Putamen (tissue), 1 donor: ENCODE measurements around the gene MAN1A2.
"Not testable (repeated sequence)": the region's sequence is repeated elsewhere in the genome, so short reads cannot be mapped to it uniquely, and the experiment has no call there.

Source experiments
- DNase-seq: peaks from one replicate; pipeline ENCODE4 v3.0.0-alpha.2; 2016; ENCODE audit warnings: low spot score

The MAN1A2 gene

DNA sequence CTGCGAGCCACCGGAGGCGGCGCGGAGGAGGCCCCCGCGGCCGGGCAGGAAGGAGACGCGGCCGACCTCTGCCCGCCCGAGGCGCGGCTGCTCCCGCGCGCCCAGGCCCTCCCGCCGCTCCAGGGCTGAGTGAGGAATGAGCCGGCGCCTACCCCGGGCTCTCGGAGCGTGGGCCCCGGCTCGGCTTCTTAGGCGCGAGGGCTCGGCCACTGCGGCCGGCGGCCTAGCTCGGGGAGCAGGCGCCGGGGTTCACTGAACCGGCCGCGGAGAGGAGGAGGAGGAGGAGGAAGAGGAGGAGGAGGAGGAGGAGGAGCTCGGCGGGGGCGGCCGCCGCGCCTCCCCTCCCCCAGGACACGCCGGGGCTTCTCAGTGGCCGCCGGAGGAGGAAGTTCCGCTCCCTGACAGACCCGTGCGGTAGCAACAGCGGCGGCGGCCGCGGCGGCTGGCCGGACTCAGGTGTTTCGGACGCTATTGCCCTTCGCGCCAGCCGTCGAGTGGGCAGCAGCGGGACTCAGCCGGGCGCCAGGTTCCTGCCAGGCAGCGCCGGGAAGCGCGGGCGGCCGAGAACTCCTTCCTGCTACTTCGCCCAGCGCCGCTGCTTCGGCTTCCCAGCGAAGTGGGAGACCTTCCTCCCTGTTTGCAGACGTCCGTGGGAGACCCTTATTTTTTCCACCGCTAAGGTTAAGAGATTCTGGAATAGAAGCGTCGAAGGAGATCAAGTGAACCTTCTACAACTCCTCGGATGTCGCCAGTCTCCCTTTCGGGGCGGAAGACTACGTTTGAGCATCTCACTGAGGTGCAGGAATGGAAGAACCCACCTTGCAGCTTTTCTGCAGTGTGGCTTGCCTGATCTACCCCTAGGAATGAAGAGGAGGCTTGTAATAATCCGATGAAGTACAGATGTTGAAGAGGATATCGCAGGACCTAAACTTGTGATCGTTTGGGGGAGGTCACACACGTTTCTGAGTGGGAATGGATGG, at the start of gene MAN1A2:
MAN1A2 (plus strand) TSS at position 404 of the 980 bp plus-strand sequence. CDS start 735 bp downstream, outside the sequence.
- peak; percentile 84 for DNase-seq

DNA sequence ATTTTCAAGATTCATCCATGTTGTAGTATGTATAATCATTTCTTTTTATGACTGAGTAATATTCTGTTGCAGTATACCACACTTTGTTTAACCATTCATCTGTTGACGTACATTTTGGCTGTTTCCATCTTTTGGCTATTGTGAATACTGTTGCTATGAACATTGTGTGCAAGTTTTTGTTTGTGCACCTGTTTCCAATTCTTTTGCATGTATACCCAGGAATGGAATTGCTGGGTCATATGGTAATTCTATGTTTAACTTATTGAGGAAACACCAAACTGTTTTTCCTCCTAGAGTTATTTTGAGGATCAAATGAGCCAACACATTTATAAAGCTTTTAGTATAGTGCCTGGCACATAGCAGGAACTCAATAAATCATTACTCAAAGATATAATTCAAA, 49.2 kb upstream of the MAN1A2 start:
- no peak for DNase-seq

DNA sequence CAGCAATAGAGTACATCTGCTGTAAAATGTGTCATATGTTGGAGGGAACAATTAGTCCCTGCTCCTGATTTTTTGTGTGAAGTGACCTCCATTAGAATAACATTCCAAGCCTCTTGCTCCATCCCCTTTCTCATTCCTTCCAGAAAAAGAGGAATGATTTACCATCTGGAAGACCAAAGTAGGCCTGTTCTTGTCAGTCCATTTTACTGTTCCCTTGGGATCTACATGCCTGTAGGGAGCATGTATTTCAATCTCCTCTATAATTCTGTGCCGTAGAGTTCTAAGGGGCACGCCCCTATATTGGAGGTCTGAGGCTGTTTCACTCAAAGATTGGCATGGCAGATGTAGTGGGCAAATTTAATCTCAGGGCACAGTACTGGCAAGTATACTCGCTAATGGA, 48.8 kb upstream of the MAN1A2 start:
- no peak for DNase-seq

DNA sequence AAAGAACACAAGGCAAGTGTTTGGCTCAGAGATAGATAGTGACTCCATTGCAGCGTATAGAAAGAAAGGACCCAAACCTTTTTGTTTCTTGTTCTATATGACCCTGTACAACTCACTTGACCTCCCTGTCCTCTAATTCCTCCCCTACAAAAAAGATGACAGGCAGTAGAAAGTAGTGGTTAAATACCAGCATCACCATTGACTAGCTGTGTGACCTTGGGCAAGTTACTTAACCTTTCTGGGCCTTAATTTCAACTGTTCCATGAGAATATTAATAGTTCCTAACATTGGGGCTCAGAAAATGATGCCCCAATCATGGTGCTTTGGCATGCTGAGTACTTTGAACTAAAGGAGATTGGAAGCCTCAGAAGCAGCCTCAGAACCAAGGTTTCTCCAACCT, 46.7 kb upstream of the MAN1A2 start:
- DNase-seq, result no peak

DNA sequence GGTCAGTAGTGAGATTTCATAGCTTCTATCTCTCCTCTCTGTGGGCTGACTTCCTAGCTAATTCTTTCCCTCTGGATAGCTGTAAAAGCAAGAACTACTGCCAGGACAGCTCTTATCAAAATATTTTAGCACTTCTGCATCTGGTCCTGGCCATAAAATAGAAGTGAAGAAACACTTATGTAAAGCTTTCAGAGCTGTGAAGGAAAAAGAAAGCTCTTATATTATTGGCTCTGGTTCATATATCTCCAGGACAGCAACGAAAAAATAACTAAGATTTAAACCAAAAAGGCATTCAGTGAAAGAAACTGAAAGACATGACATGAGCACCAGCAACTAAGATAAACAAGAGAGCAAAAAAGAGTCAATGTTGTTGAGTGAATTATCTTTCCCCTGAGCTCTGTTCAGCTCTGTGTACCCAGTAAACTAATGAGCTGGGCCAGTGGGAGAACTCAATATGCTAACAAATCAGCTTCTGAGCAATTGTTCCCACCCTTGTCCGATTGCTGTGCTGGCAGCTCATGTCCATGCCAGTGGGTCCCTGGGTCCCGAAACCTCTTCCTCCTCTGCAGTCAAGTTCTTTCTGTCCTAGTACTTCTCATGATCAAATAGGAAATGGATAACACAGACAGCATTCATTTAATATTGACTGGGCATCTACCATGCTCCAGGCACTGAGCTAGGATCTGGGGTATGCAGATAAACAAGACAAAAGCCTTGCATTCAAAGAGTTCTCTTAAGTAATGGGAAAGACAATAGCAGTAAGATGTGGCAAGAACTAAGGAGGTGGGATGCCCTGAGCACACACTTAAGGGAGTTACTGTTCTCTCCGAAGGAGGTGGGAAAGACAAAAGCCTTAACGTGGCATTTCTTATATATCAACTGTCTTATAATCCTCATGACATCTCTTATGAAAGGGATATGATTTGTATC, 45.3 kb upstream of the MAN1A2 start:
- DNase-seq, result no peak

DNA sequence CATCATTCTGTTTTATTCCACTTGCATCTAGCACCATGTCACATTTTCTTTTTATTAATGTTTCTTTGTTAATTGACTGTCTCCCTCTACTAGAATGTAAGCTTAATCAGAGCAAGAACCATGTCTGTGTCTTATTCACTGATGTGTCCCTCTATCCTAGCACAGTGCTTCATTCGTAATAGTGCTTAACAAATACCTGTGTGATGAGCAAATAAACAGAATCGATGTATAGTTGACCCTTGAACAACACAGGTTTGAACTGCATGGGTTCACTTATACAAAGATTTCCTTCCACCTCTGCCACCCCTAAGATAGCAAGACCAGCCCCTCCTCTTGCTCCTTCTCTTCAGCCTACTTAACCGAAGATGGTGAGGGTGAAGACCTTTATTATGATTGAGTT, 42.9 kb upstream of the MAN1A2 start:
- DNase-seq, result no peak

DNA sequence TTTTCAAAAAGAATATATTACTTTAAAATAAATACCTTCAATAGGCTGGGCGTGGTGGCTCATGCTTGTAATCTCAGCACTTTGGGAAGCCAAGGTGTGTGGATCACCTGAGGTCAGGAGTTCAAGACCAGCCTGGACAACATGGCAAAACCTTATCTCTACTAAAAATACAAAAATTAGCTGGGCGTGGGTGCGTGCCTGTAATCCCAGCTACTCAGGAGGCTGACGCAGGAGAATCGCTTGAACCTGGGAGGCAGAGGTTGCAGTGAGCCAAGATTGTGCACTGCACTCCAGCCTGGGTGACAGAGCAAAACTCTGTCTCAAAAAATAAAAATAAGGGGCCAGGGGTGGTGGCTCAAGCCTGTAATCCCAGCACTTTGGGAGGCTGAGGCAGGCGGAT, 41.2 kb upstream of the MAN1A2 start:
- not testable (repeated sequence) for DNase-seq

DNA sequence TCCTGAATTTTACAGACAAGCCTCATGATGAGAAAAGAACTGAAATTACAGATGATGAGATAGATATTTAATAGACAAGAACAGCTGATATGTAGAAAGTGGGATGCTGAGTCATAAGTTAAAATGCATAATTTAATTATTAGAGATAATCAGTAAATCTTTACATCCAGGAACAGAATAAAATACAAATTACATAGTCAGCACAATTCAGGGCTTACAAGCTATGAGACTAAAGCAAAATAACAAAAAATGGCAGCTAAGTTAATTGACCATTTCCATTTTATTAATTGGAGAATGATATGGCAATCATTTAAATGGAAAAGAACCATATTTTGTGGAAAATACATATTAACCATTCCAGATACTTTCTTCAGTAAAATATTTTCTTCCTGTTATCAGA, 40.2 kb upstream of the MAN1A2 start:
- DNase-seq, result no peak

DNA sequence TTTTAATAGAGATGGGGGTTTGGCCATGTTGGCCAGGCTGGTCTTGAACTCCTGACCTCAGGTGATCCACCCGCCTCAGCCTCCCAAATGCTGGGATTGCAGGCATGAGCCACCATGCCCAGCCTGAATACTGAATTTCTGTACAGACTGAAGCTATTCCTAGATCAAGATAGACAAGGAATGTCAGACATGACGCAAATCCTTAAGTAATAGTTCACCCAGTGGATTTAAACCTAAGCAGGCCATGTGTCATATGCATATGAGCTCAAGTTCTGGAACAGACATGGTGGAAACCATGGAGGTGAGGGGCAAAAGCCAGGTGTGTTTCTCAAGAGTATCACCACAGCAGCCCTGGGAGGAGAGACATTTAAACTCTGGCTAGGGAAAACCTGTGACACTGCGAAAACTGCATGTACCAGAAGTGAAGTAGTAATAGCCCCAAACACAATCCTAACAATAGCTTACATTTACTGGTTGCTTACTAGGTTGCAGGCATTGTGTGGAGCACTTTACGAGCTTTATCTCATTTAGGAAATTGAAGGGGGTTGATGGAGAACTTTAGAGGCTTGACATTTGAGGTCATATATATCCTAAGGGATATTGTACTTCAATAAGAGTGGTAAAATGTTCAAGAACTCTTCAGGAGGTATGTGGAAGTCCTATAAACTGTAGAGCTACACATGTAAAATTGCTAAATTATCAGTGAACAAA, 31.7 kb upstream of the MAN1A2 start:
- no peak for DNase-seq

DNA sequence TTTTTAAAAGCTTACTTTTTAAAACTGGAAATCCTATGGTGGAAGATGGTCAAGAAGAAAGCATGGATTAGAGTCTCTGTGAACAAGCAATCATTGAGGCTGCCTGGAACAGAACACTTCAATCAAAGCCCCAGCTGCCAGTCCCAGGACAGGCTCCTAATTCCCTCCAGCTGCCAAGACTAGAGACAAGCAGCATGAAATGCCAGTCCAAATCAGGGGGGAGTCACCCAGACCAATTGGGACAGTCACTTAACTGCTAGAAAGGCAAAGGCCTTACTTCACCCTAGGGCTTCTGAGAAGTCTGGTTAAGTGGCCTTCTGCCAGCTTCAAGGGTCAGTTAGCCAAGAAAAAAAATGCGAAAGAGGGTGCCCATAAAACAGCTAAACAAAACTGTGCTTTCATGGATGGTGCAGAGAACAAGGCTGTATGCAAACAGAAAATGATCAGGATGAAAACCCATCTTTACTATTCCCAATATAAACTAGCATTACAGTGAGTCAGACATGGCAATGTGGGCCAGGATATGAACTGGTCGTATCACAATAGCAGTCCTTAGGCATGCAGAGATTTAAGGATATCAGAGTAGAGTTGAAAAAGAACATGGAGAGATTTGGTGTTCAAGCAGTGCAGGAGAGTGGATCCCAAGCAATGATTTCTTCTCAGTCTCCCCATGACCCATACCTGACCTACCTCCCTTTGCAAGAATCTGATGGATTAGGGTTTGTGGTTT, 31.0 kb upstream of the MAN1A2 start:
- peak; percentile 41 for DNase-seq

DNA sequence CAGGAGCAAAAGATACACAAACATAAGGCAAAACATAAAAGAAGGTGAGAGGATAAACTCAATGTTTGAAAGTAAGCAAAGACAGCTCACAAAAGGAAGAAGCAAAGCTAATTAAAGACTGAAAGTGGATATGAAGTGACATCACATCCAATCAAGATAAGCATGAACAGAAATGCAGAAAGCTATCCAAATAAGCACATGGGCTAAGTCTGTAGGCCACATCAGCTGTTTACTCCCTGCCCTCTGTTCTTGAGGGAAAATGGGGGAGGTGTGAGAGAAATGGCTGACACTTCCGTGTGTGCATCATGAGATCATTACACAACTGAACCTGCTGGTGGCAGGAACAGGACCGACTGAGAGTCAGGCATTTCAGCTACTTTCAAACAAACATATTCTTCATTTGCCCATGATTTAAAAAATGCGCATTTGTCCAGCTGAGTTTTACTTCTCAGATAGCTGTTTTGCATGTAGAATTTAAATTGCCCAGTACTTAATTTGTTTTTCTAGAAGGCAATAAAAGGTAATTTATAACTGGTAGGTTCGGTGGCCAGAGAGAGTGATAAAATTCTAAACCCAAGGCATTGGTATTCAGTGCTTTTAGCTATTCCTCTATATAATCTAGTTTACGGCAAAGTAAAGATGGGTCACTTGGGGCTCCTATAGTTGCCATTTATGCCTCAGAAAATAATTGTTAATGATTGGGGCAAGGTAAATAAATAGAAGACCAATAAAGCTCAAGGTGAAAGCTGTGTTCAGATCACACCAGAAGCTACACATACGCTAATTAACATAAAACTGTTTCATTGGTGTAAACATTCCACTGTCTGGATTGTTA, 27.2 kb upstream of the MAN1A2 start:
- DNase-seq, result no peak

DNA sequence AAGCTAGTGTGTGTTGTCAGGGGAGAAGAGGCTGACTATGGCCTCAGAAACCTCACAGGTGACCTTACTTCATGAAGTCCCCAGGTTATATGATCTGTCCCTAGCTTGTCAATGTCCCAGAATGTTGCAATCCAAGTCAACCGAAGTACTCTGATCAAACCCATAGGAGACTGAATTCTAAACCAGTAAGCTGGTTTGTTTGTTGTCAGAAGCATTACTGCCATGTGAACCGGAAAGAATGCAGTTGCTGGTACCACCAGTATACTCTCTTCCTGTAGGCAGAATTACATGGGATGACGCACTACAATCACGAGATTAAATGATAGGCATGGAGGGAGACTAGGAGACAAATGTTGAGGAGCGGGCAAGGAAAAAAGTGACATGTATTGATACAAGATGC, 26.1 kb upstream of the MAN1A2 start:
- DNase-seq, result no peak

DNA sequence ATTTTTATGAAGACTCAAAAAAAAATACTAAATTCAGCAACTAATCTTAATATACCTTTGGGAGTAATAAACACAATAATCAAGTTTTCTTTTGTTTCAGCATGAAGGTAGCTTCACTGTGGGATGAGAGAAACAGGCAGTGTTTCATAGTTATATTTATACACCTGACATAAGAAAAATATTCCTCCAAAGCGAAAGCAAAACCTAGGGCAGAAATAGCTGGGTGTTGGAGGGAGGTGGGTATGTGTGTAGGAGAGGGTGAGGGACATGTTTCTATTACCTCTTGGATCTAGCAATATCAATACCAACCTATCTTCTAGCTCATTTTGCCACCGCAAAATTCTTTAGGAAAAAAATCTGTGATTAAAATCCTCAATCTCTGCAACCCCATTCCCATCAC, 24.9 kb upstream of the MAN1A2 start:
- no peak for DNase-seq

DNA sequence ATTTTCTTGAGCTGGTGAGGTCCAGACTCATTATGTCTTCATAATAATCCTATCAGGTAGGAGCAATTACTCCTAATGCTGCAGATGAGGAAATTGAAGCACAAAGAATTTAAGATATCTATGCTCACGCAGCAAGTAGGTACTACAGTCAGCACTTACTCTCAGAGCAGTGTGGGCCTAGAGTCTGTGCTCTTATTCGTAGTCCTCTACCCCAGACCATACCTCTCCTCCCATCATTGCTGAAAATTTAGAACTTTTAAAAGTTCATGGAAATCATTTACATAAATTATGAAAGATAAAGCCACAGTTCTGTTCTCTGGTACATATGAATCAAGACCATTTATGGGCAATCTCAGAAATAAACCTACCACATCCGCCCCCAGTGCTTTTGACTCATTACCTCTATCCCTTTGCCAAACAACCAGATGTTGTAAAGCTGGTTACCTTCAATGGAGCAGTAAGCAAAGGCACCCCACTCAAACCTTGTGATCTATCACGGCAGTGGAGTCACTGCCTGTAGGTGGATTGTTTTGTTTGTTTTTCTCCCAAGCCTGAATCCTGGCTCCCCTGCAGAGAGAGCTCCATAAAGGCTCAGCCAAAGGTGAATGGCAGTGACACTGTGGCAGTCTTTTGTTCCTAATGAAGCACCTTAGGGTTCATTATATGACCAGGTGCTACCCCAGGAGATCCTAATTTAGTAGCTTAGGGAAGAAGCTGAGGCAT, 20.9 kb upstream of the MAN1A2 start:
- DNase-seq, result no peak

DNA sequence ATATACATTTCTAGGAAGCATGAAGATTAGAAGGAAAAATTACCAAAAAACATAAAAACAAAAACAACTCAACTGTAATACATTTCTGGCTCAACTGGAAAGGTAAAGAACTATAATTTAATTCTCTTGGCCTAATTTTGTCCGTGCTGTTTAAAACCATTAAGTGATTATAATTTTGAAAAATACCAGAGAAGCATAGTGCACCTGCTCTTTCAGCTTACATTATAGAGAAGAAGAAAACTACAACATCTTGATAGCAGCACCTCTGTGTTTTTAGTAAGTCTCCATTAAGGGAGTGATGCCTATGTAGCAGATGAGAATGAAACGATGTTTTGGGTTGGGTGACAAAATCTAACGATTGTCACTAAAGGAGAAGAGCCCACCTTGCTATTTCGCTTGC, 19.3 kb upstream of the MAN1A2 start:
- no peak for DNase-seq

DNA sequence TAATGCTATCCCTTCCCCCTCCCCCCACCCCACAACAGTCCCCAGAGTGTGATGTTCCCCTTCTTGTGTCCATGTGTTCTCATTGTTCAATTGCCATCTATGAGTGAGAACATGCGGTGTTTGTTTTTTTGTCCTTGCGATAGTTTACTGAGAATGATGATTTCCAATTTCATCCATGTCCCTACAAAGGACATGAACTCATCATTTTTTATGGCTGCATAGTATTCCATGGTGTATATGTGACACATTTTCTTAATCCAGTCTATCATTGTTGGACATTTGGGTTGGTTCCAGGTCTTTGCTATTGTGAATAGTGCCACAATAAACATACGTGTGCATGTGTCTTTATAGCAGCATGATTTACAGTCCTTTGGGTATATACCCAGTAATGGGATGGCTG, 14.6 kb upstream of the MAN1A2 start:
- not testable (repeated sequence) for DNase-seq

DNA sequence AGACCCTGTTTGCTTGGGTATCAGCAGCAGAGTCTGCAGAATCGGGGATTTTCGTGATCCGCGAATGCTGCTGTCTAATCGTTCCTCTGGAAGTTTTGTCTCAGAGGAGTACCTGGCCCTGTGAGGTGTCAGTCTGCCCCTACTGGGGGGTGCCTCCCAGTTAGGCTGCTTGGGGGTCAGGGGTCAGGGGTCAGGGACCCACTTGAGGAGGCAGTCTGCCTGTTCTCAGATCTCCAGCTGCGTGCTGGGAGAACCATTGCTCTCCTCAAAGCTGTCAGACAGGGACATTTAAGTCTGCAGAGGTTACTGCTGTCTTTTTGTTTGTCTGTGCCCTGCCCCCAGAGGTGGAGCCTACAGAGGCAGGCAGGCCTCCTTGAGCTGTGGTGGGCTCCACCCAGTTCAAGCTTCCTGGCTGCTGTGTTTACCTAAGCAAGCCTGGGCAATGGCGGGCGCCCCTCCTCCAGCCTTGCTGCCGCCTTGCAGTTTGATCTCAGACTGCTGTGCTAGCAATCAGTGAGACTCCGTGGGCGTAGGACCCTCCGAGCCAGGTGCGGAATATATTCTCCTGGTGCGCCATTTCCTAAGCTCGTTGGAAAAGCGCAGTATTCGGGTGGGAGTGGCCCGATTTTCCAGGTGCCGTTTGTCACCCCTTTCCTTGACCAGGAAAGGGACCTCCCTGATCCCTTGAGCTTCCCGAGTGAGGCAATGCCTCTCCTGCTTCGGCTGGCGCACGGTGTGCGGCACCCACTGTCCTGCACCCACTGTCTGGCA, 9.2 kb upstream of the MAN1A2 start:
- not testable (repeated sequence) for DNase-seq

DNA sequence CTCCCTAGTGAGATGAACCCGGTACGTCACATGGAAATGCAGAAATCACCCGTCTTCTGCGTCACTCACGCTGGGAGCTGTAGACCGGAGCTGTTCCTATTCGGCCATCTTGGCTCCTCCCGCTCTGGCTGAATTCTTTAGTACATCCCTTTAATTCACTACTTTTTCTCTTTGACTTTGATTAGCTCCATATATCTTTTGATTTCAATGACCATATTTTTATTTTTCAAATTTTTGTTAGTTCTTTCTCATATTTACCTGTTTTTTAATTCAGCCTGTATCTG, 8.7 kb upstream of the MAN1A2 start:
- not testable (repeated sequence) for DNase-seq
